Nephron progenitor cell (in vitro differentiated cells): ENCODE results near the gene MRPS7.
"Not testable (repeated sequence)": the region's sequence is repeated elsewhere in the genome, so short reads cannot be mapped to it uniquely, and the experiment has no call there.

Experiments used
- DNase-seq: peaks from one replicate; pipeline ENCODE4 v3.0.0; 2021
- H3K27ac Mint-ChIP-seq: 2 replicates; pipeline ENCODE4 v1.8.0; 2021; ENCODE audit warnings: mild to moderate bottlenecking, moderate library complexity, mixed read lengths
- H3K27me3 Mint-ChIP-seq: 2 replicates; pipeline ENCODE4 v1.8.0; 2021; ENCODE audit warnings: mild to moderate bottlenecking, low read depth, mixed read lengths; ENCODE audit not compliant: poor library complexity
- H3K36me3 Mint-ChIP-seq: 2 replicates; pipeline ENCODE4 v1.8.0; 2021; ENCODE audit warnings: low read depth, mixed read lengths
- H3K4me1 Mint-ChIP-seq: 2 replicates; pipeline ENCODE4 v1.8.0; 2021; ENCODE audit warnings: mixed read lengths
- H3K4me3 Mint-ChIP-seq: 2 replicates; pipeline ENCODE4 v1.8.0; 2021; ENCODE audit warnings: mild to moderate bottlenecking, moderate library complexity, mixed read lengths
- H3K9me3 Mint-ChIP-seq: 2 replicates; pipeline ENCODE4 v1.8.0; 2021; ENCODE audit warnings: mild to moderate bottlenecking, moderate library complexity, mixed read lengths
- TF ChIP-seq, protein P1 (sequence below): fragments of 200-600 bp; sonication (generic); IDR thresholded peaks from 2 replicates; pipeline ENCODE4 v1.5.0; 2021; ENCODE audit warnings: antibody characterized with exemption

The MRPS7 gene

GRCh38 chr17:75285123-75285522 lies 23.4 kb downstream of the MRPS7 start:
- TF ChIP-seq, protein P1, sequence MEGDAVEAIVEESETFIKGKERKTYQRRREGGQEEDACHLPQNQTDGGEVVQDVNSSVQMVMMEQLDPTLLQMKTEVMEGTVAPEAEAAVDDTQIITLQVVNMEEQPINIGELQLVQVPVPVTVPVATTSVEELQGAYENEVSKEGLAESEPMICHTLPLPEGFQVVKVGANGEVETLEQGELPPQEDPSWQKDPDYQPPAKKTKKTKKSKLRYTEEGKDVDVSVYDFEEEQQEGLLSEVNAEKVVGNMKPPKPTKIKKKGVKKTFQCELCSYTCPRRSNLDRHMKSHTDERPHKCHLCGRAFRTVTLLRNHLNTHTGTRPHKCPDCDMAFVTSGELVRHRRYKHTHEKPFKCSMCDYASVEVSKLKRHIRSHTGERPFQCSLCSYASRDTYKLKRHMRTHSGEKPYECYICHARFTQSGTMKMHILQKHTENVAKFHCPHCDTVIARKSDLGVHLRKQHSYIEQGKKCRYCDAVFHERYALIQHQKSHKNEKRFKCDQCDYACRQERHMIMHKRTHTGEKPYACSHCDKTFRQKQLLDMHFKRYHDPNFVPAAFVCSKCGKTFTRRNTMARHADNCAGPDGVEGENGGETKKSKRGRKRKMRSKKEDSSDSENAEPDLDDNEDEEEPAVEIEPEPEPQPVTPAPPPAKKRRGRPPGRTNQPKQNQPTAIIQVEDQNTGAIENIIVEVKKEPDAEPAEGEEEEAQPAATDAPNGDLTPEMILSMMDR: no peak
- peaks cover 11% of the 10 kb centered on the region for H3K36me3 Mint-ChIP-seq
- H3K4me1 Mint-ChIP-seq: peaks cover 41% of the 10 kb centered on the region

GRCh38 chr17:75287221-75287620 lies 25.5 kb downstream of the MRPS7 start:
- TF ChIP-seq, protein P1: no peak
- peaks cover 47% of the 10 kb centered on the region for H3K27me3 Mint-ChIP-seq
- H3K27ac Mint-ChIP-seq: no peak overlapping the region
- H3K9me3 Mint-ChIP-seq: peaks cover 3% of the 10 kb centered on the region
- peaks cover 5% of the 10 kb centered on the region for H3K36me3 Mint-ChIP-seq
- no peak for DNase-seq
- peaks cover 41% of the 10 kb centered on the region for H3K4me1 Mint-ChIP-seq
- H3K4me3 Mint-ChIP-seq: no peak overlapping the region

More at GRCh38 chr17:75285123-75285522, 23.4 kb downstream of the MRPS7 start:
- no peak overlapping the region for H3K27ac Mint-ChIP-seq
- H3K9me3 Mint-ChIP-seq: peaks cover 3% of the 10 kb centered on the region
- no peak for DNase-seq
- no peak overlapping the region for H3K4me3 Mint-ChIP-seq
- H3K27me3 Mint-ChIP-seq: peaks cover 27% of the 10 kb centered on the region

GRCh38 chr17:75288359-75288758 lies 26.7 kb downstream of the MRPS7 start:
- Mint-ChIP-seq H3K27ac (no peak overlapping the region), H3K4me3 (peak overlapping the region; percentile 98), H3K27me3 (peaks cover 52% of the 10 kb centered on the region), H3K36me3 (peaks cover 3% of the 10 kb centered on the region), H3K4me1 (peaks cover 39% of the 10 kb centered on the region), H3K9me3 (peaks cover 3% of the 10 kb centered on the region)
- TF ChIP-seq, protein P1: no peak
- no peak for DNase-seq

DNA sequence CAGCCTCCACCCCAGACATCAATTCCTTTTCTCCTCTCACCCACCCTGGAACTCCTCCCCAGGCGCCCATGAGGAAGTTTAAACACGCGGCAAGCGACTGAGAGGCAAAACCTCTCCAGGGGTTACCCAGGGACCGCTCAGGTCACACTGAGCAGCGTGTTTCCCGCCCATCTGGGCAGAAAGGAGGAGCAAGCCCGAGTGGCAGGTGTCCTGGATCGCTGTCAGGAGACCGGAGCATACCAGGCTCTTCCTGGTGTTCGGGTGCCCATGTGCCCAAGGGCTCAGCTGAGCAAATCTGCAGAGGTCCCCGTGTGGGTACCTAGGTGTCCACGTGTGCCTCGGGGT lies 27.1 kb downstream of the MRPS7 start:
- Mint-ChIP-seq H3K9me3 (peaks cover 3% of the 10 kb centered on the region), H3K36me3 (no peaks in the 10 kb centered on the region), H3K27me3 (peaks cover 53% of the 10 kb centered on the region), H3K4me1 (peaks cover 35% of the 10 kb centered on the region), H3K4me3 (peak overlapping the region; percentile 98), H3K27ac (no peak overlapping the region)
- TF ChIP-seq, protein P1: no peak
- no peak for DNase-seq

- Mint-ChIP-seq H3K9me3 (peaks cover 3% of the 10 kb centered on the region), H3K4me1 (peaks cover 34% of the 10 kb centered on the region), H3K27ac (peak within 1 kb of the TSS; percentile 93), H3K36me3 (no peaks in the 10 kb centered on the region), H3K4me3 (peak within 1 kb of the TSS; percentile 98), H3K27me3 (peaks cover 53% of the 10 kb centered on the region)
- peak; percentile 96 for DNase-seq
- TF ChIP-seq, protein P1: no peak
Measured at GRCh38 chr17:75289115-75289831, 27.6 kb downstream of the MRPS7 start, which contains the start of gene SLC25A19. Gene SLC25A19 (minus strand): TSS chr17:75289433. CDS start chr17:75286764, 2,669 bp downstream.

GRCh38 chr17:75289832-75290337 lies 28.2 kb downstream of the MRPS7 start:
- Mint-ChIP-seq H3K9me3 (peaks cover 3% of the 10 kb centered on the region), H3K27me3 (peaks cover 53% of the 10 kb centered on the region), H3K4me3 (peak overlapping the region; percentile 98), H3K27ac (peak overlapping the region; percentile 93), H3K4me1 (peaks cover 34% of the 10 kb centered on the region), H3K36me3 (no peaks in the 10 kb centered on the region)
- TF ChIP-seq, protein P1: no peak
- DNase-seq: no peak

GRCh38 chr17:75292810-75293448 lies 31.2 kb downstream of the MRPS7 start:
- H3K36me3 Mint-ChIP-seq, H3K9me3 Mint-ChIP-seq, DNase-seq, H3K27ac Mint-ChIP-seq, H3K4me3 Mint-ChIP-seq: not testable (repeated sequence)
- Mint-ChIP-seq H3K4me1 (peaks cover 16% of the 10 kb centered on the region), H3K27me3 (peaks cover 48% of the 10 kb centered on the region)
